ENCODE measurements around the gene GPS1. TPM values are rescaled to one million over a fixed set of nuclear protein-coding genes. Genes with fewer than 3 reads are reported as not detected.
A peak's percentile ranks its signal among the peaks of the same experiment; 100 is the strongest.

Gene GPS1
- total and polyA plus RNA-seq, 9 of the 15 experiments (the other 6 are each of a cell fraction or from before 2014, with no cell fraction given), result 3.1 to 167 (median 69.9) TPM

DNA sequence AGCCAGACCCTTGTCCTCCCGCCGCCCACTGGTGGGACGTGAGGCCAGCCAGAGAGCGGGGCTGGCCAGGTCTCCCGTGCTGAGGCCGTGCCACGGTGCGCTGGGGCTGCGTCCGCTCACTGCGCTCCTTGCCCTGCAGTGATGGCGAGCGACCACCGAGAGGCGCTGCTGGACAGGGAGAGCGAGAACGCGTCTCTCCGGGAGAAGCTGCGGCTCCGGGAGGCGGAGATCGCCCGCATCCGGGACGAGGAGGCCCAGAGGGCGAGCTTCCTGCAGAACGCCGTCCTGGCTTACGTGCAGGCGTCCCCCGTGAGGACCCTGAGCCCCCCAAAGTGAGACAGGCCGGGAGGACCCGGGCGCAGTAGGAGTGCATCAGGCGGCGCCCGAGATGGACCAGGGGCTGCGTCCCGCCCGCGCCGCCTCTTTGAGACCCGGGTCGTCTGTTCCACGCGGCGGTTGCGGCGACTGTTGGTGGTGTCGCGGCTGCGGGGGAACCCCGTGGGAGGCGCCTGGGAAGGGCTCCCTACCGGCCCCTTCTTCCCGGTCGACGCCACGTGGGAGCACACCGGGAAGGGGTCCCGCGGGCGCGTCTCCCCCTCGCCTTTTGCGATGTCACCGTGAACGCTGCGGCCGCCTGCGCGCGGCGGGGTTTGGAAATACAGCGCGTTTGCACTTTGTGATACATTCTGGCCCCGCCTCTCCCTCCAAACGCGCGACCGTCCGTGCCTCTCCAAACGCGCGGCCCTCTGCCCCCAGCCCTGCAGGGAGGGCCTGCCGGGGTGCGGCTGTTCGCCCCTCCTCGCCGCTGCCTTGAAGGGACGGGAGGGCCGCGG is 21.0 kb upstream of the GPS1 start (continued):
- TF ChIP-seq, protein P1, sequence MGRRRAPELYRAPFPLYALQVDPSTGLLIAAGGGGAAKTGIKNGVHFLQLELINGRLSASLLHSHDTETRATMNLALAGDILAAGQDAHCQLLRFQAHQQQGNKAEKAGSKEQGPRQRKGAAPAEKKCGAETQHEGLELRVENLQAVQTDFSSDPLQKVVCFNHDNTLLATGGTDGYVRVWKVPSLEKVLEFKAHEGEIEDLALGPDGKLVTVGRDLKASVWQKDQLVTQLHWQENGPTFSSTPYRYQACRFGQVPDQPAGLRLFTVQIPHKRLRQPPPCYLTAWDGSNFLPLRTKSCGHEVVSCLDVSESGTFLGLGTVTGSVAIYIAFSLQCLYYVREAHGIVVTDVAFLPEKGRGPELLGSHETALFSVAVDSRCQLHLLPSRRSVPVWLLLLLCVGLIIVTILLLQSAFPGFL (CRISPR knock-in tag; IDR thresholded peaks at IDR 0.05), result no peak
- no peak for TF ChIP-seq TBL1XR1 (IDR thresholded peaks at IDR 0.05; ENCODE audit: low read length in 2 of 2)
- TF ChIP-seq, protein P2, sequence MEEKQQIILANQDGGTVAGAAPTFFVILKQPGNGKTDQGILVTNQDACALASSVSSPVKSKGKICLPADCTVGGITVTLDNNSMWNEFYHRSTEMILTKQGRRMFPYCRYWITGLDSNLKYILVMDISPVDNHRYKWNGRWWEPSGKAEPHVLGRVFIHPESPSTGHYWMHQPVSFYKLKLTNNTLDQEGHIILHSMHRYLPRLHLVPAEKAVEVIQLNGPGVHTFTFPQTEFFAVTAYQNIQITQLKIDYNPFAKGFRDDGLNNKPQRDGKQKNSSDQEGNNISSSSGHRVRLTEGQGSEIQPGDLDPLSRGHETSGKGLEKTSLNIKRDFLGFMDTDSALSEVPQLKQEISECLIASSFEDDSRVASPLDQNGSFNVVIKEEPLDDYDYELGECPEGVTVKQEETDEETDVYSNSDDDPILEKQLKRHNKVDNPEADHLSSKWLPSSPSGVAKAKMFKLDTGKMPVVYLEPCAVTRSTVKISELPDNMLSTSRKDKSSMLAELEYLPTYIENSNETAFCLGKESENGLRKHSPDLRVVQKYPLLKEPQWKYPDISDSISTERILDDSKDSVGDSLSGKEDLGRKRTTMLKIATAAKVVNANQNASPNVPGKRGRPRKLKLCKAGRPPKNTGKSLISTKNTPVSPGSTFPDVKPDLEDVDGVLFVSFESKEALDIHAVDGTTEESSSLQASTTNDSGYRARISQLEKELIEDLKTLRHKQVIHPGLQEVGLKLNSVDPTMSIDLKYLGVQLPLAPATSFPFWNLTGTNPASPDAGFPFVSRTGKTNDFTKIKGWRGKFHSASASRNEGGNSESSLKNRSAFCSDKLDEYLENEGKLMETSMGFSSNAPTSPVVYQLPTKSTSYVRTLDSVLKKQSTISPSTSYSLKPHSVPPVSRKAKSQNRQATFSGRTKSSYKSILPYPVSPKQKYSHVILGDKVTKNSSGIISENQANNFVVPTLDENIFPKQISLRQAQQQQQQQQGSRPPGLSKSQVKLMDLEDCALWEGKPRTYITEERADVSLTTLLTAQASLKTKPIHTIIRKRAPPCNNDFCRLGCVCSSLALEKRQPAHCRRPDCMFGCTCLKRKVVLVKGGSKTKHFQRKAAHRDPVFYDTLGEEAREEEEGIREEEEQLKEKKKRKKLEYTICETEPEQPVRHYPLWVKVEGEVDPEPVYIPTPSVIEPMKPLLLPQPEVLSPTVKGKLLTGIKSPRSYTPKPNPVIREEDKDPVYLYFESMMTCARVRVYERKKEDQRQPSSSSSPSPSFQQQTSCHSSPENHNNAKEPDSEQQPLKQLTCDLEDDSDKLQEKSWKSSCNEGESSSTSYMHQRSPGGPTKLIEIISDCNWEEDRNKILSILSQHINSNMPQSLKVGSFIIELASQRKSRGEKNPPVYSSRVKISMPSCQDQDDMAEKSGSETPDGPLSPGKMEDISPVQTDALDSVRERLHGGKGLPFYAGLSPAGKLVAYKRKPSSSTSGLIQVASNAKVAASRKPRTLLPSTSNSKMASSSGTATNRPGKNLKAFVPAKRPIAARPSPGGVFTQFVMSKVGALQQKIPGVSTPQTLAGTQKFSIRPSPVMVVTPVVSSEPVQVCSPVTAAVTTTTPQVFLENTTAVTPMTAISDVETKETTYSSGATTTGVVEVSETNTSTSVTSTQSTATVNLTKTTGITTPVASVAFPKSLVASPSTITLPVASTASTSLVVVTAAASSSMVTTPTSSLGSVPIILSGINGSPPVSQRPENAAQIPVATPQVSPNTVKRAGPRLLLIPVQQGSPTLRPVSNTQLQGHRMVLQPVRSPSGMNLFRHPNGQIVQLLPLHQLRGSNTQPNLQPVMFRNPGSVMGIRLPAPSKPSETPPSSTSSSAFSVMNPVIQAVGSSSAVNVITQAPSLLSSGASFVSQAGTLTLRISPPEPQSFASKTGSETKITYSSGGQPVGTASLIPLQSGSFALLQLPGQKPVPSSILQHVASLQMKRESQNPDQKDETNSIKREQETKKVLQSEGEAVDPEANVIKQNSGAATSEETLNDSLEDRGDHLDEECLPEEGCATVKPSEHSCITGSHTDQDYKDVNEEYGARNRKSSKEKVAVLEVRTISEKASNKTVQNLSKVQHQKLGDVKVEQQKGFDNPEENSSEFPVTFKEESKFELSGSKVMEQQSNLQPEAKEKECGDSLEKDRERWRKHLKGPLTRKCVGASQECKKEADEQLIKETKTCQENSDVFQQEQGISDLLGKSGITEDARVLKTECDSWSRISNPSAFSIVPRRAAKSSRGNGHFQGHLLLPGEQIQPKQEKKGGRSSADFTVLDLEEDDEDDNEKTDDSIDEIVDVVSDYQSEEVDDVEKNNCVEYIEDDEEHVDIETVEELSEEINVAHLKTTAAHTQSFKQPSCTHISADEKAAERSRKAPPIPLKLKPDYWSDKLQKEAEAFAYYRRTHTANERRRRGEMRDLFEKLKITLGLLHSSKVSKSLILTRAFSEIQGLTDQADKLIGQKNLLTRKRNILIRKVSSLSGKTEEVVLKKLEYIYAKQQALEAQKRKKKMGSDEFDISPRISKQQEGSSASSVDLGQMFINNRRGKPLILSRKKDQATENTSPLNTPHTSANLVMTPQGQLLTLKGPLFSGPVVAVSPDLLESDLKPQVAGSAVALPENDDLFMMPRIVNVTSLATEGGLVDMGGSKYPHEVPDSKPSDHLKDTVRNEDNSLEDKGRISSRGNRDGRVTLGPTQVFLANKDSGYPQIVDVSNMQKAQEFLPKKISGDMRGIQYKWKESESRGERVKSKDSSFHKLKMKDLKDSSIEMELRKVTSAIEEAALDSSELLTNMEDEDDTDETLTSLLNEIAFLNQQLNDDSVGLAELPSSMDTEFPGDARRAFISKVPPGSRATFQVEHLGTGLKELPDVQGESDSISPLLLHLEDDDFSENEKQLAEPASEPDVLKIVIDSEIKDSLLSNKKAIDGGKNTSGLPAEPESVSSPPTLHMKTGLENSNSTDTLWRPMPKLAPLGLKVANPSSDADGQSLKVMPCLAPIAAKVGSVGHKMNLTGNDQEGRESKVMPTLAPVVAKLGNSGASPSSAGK (IDR thresholded peaks at IDR 0.05), result no peak; the same call in 1 of the 2 replicates
- TF ChIP-seq, protein P3, sequence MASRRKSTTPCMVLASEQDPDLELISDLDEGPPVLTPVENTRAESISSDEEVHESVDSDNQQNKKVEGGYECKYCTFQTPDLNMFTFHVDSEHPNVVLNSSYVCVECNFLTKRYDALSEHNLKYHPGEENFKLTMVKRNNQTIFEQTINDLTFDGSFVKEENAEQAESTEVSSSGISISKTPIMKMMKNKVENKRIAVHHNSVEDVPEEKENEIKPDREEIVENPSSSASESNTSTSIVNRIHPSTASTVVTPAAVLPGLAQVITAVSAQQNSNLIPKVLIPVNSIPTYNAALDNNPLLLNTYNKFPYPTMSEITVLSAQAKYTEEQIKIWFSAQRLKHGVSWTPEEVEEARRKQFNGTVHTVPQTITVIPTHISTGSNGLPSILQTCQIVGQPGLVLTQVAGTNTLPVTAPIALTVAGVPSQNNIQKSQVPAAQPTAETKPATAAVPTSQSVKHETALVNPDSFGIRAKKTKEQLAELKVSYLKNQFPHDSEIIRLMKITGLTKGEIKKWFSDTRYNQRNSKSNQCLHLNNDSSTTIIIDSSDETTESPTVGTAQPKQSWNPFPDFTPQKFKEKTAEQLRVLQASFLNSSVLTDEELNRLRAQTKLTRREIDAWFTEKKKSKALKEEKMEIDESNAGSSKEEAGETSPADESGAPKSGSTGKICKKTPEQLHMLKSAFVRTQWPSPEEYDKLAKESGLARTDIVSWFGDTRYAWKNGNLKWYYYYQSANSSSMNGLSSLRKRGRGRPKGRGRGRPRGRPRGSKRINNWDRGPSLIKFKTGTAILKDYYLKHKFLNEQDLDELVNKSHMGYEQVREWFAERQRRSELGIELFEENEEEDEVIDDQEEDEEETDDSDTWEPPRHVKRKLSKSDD (conservative IDR thresholded peaks at IDR 0.05; ENCODE audit: low read length), result no peak
- TF ChIP-seq TEAD2 (tag; IDR thresholded peaks at IDR 0.05), result no peak
- peak in 1 of 2 experiments; percentile 58; a peak in 1 of 4 replicates for TF ChIP-seq TEAD1 (CRISPR knock-in tag; IDR thresholded peaks at IDR 0.05)
- TF ChIP-seq, protein P4, sequence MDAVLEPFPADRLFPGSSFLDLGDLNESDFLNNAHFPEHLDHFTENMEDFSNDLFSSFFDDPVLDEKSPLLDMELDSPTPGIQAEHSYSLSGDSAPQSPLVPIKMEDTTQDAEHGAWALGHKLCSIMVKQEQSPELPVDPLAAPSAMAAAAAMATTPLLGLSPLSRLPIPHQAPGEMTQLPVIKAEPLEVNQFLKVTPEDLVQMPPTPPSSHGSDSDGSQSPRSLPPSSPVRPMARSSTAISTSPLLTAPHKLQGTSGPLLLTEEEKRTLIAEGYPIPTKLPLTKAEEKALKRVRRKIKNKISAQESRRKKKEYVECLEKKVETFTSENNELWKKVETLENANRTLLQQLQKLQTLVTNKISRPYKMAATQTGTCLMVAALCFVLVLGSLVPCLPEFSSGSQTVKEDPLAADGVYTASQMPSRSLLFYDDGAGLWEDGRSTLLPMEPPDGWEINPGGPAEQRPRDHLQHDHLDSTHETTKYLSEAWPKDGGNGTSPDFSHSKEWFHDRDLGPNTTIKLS (IDR thresholded peaks at IDR 0.05; ENCODE audit: borderline replicate concordance, low read depth), result peak; percentile 37; the same call in 1 of the 2 replicates
- no peak for TF ChIP-seq DDX20 (tag; IDR thresholded peaks at IDR 0.05; ENCODE audit: low read depth)

Measured in K562 (cell line).